Measurements from ENCODE around the gene ITGB3. TPM values are rescaled to one million over a fixed set of nuclear protein-coding genes. Genes with fewer than 3 reads are reported as not detected.

Gene ITGB3
- total RNA-seq, 1 donor: 66.3 TPM

DNA sequence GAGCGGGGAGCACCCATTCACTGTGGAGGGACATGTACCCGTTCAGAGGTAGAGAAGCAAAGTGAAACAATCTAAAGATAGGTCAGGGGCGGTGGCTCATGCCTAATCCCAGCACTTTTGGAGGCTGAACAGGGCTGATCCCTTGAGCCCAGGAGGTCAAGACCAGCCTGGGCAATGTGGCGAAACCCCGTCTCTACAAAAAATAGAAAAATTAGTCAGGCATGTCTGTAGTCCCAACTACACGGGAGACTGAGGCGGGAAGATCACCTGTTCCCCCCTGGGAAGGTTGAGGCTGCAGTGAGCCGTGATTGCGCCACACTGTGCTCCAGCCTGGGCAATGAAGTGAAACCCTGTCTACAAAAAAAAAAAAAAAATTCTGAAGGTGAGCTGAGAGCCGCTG lies 22.8 kb upstream of the ITGB3 start:
- Histone ChIP-seq H3K9me3 (ENCODE audit: low read depth, low read length) (no peaks in the 10 kb centered on the region), H3K4me1 (ENCODE audit: insufficient read depth, low read length) (peaks cover 16% of the 10 kb centered on the region), H3K4me3 (ENCODE audit: low read length) (no peak overlapping the region), H3K27me3 (ENCODE audit: insufficient read depth, low read length) (no peaks in the 10 kb centered on the region)

GRCh38 chr17:47231334-47231733 lies 22.3 kb upstream of the ITGB3 start:
- H3K9me3 ChIP-seq (ENCODE audit: low read depth, low read length): no peaks in the 10 kb centered on the region
- no peak overlapping the region for H3K4me3 ChIP-seq (ENCODE audit: low read length)
- peaks cover 15% of the 10 kb centered on the region for H3K4me1 ChIP-seq (ENCODE audit: insufficient read depth, low read length)
- H3K27me3 ChIP-seq (ENCODE audit: insufficient read depth, low read length): no peaks in the 10 kb centered on the region

DNA sequence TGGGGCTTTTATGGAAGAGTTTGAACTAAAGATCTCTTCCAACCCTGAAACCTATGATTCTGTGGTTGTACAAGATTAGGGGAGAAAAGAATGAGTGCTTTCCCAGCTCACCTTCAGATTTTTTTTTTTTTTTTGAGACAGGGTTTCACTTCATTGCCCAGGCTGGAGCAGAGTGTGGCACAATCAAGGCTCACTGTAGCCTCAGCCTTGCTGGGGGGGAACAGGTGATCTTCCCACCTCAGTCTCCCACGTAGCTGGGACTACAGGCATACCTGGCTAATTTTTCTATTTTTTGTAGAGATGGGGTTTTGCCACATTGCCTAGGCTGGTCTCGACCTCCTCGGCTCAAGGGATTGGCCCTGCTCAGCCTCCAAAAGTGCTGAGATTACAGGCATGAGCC lies 21.8 kb upstream of the ITGB3 start:
- Histone ChIP-seq H3K9me3 (ENCODE audit: low read depth, low read length) (no peaks in the 10 kb centered on the region), H3K4me1 (ENCODE audit: insufficient read depth, low read length) (peaks cover 15% of the 10 kb centered on the region), H3K27me3 (ENCODE audit: insufficient read depth, low read length) (no peaks in the 10 kb centered on the region), H3K4me3 (ENCODE audit: low read length) (no peak overlapping the region)

GRCh38 chr17:47232465-47232864 lies 21.2 kb upstream of the ITGB3 start:
- Histone ChIP-seq H3K4me1 (ENCODE audit: insufficient read depth, low read length) (peaks cover 15% of the 10 kb centered on the region), H3K9me3 (ENCODE audit: low read depth, low read length) (no peaks in the 10 kb centered on the region), H3K27me3 (ENCODE audit: insufficient read depth, low read length) (no peaks in the 10 kb centered on the region), H3K4me3 (ENCODE audit: low read length) (no peak overlapping the region)

DNA sequence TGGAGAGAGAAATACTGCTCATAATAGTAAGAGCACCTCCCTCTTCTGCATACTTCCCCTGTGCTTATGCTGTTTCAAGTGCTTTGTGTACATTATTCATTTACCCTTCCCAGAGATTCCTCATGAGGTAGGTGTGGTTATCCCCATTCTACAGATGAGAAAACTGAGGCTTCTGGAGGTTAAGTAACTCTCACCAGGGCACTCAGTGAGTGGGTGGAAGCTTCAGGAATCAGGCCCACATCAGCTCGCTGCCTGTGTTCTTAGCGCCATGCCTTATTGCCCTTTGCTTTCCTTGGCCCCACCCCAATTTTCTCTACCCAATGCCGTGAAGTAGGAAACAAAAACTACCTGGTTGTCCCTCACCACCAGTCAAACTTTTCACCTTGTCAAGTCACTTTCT lies 18.1 kb upstream of the ITGB3 start:
- H3K27me3 ChIP-seq (ENCODE audit: insufficient read depth, low read length): no peaks in the 10 kb centered on the region
- H3K9me3 ChIP-seq (ENCODE audit: low read depth, low read length): no peaks in the 10 kb centered on the region
- H3K4me3 ChIP-seq (ENCODE audit: low read length): no peak overlapping the region
- peaks cover 12% of the 10 kb centered on the region for H3K4me1 ChIP-seq (ENCODE audit: insufficient read depth, low read length)

DNA sequence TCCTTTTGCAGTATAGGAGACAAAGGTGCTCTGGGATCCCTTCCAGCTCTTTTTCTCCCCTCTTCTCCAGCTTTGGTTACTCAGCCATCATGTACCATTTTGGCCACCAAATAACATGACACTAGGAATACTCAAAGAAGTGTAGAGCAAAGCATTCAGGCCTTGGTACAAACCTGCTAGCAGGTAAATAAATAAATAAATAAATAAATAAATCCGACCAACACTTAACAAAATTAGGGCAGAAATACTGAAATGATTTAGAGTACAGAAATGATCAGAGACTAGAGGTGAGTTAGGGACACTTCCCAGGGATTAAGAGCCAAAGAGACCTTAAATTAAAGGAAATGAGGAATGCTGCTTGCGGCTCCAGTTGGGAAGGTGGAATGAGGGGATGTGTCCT lies 17.7 kb upstream of the ITGB3 start:
- Histone ChIP-seq H3K27me3 (ENCODE audit: insufficient read depth, low read length) (no peaks in the 10 kb centered on the region), H3K9me3 (ENCODE audit: low read depth, low read length) (no peaks in the 10 kb centered on the region), H3K4me1 (ENCODE audit: insufficient read depth, low read length) (peaks cover 12% of the 10 kb centered on the region), H3K4me3 (ENCODE audit: low read length) (no peak overlapping the region)

- Histone ChIP-seq H3K27me3 (ENCODE audit: insufficient read depth, low read length) (no peaks in the 10 kb centered on the region), H3K4me1 (ENCODE audit: insufficient read depth, low read length) (peaks cover 12% of the 10 kb centered on the region), H3K4me3 (ENCODE audit: low read length) (no peak overlapping the region), H3K9me3 (ENCODE audit: low read depth, low read length) (no peaks in the 10 kb centered on the region)
Observed at GRCh38 chr17:47237841-47238240, 15.8 kb upstream of the ITGB3 start.

DNA sequence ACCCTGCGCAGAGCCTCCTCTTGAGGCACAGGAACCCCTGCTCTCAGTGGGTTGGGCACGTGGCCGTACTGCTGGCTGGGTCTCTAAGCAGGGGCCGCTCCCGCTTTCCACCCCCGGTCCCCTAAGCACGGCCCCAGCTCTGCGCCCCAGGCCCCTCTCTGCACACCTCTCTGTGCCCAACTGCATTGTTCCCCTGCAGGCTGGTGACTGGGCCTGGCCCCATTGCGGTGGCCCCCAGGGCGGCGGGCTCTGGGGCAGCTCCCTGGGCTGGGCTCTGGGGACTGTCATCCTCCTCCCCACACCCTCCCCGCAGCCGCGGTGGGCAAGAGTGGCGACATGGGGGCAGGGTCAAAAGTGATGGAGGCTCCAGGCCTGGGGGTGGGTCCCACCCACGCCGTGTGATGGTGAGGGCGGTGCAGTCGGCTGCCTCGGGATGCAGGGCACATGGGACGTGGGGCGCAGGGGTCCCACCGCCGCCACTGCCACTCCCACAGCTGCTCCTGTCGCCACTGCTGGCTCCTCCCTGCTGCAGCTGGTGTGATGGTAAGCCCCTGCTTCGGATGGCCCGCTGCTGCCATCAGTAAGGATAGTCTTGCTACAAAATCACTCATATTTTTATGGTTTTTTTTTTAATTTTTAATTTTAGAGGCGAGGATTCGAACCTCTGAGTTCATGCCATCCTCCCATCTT lies 15.2 kb upstream of the ITGB3 start:
- peaks cover 12% of the 10 kb centered on the region for H3K4me1 ChIP-seq (ENCODE audit: insufficient read depth, low read length)
- no peaks in the 10 kb centered on the region for H3K9me3 ChIP-seq (ENCODE audit: low read depth, low read length)
- H3K27me3 ChIP-seq (ENCODE audit: insufficient read depth, low read length): no peaks in the 10 kb centered on the region
- no peak overlapping the region for H3K4me3 ChIP-seq (ENCODE audit: low read length)

GRCh38 chr17:47239619-47239966 lies 14.0 kb upstream of the ITGB3 start:
- peaks cover 12% of the 10 kb centered on the region for H3K4me1 ChIP-seq (ENCODE audit: insufficient read depth, low read length)
- no peaks in the 10 kb centered on the region for H3K27me3 ChIP-seq (ENCODE audit: insufficient read depth, low read length)
- H3K9me3 ChIP-seq (ENCODE audit: low read depth, low read length): no peaks in the 10 kb centered on the region
- H3K4me3 ChIP-seq (ENCODE audit: low read length): no peak overlapping the region

DNA sequence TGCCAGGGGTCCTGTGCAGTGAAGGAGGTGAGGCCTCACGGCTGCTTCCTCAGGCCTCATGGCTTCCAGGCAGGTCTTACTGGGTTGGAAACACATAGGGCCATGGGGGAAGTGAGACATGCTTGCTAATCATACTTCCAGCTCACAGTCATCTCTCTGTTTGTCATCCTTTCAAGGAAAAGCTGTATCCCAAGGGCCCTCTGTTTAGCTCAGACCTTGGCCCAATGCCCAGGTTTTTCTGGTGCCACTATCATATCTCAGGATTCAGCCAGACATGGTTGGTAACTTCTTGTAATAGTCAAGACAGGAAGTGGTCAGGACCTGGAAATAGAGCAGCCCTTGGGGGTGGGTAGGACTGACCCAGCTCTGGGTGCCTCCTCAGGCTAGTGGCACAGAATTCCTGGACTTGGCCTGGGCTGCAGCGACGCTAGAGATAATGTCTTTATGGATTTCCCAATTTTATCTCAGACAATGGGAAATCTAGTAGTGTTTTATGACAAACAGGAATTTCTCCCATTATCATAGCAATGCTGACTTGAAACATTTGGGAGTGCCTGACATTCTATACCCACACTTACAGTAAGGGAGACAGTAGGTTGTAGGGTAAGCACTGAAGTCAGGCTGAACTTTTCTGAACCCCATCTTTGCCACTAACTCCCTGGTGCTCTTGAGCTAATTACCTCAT lies 13.5 kb upstream of the ITGB3 start:
- no peaks in the 10 kb centered on the region for H3K9me3 ChIP-seq (ENCODE audit: low read depth, low read length)
- H3K27me3 ChIP-seq (ENCODE audit: insufficient read depth, low read length): no peaks in the 10 kb centered on the region
- no peak overlapping the region for H3K4me3 ChIP-seq (ENCODE audit: low read length)
- H3K4me1 ChIP-seq (ENCODE audit: insufficient read depth, low read length): peaks cover 12% of the 10 kb centered on the region

GRCh38 chr17:47240806-47241205 lies 12.8 kb upstream of the ITGB3 start:
- H3K9me3 ChIP-seq (ENCODE audit: low read depth, low read length): no peaks in the 10 kb centered on the region
- peaks cover 12% of the 10 kb centered on the region for H3K4me1 ChIP-seq (ENCODE audit: insufficient read depth, low read length)
- H3K4me3 ChIP-seq (ENCODE audit: low read length): no peak overlapping the region
- H3K27me3 ChIP-seq (ENCODE audit: insufficient read depth, low read length): no peaks in the 10 kb centered on the region

DNA sequence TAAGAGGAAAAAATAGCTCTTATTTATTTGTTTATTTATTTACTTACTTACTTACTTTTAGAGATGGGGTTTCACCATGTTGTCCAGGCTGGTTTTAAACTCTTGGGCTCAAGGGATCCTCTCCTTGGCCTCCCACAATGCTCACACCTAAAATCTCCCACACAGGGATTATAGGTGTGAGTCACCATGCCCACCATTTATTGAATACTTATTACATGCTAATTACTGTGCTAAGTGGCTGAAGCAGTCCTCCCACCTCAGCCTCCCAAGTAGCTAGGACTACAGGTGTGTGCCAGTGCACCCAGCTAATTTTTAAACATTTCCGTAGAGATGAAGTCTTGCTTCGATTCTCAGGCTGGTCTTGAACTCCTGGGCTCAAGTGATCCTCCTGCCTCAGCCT lies 11.0 kb upstream of the ITGB3 start:
- H3K9me3 ChIP-seq (ENCODE audit: low read depth, low read length): no peaks in the 10 kb centered on the region
- H3K4me3 ChIP-seq (ENCODE audit: low read length): no peak overlapping the region
- peaks cover 12% of the 10 kb centered on the region for H3K4me1 ChIP-seq (ENCODE audit: insufficient read depth, low read length)
- no peaks in the 10 kb centered on the region for H3K27me3 ChIP-seq (ENCODE audit: insufficient read depth, low read length)

DNA sequence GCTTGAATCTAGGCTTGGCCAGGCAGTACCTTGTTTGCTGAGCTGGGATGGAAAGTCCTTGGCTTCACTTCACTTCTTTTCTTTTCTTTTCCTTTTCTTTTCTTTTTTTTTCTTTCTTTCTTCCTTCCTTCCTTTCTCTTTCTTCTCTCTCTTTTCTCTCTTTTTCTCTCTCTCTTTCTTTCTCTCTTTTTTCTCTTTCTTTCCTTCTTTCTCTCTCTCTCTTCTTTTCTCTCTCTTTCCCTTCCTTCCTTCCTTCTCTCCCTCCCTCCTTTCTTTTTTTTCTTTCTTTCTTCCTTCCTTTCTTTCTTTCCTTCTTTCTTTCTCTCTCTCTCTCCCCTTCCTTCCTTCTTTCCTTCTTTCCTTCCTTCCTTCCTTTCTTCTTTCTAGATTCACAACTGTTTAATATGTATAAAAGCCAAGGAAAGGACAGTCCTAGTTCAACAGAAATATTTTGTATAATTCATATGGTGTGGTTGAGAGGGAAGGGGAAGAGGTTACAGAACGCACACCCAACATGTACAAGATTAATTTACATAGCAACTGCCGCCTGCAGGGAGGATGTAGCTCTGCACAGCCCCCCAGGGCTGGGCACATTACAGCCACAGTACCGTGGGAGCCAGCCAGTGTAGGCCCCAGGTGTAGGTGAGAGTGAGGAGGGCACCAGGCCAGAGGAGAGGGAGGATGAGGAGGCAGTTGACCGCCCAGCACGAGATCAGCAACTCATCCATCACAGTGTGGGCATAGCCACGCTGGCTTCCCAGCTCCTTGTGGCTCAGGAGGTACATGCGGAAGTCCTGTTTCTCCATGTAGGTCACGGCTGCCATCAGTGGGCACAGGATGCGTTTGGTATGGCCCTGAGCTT lies 9.7 kb upstream of the ITGB3 start:
- Histone ChIP-seq H3K4me3 (ENCODE audit: low read length) (no peak overlapping the region), H3K27me3 (ENCODE audit: insufficient read depth, low read length) (no peaks in the 10 kb centered on the region), H3K4me1 (ENCODE audit: insufficient read depth, low read length) (peaks cover 12% of the 10 kb centered on the region), H3K9me3 (ENCODE audit: low read depth, low read length) (no peaks in the 10 kb centered on the region)

DNA sequence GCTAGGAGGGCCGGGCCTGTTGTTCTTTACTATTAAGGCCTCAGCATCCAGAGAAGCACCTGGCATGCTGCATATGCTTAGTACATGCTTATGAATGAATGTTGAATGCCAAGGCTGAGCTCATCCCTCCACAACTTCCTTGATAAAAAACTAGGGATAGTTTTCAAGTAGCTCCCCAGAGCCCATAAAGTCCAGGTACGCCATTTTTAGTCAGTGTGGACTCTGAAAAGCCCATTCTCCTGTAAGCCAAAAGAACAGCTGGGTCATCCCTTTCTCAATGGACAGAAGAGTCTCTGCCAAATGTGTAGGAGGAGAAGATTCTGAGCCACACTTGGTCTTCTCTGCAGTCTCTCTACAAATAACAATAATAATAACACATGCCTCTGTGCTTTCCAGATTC lies 8.9 kb upstream of the ITGB3 start:
- Histone ChIP-seq H3K27me3 (ENCODE audit: insufficient read depth, low read length) (no peaks in the 10 kb centered on the region), H3K4me3 (ENCODE audit: low read length) (no peak overlapping the region), H3K4me1 (ENCODE audit: insufficient read depth, low read length) (peaks cover 11% of the 10 kb centered on the region), H3K9me3 (ENCODE audit: low read depth, low read length) (no peaks in the 10 kb centered on the region)

- Histone ChIP-seq H3K27me3 (ENCODE audit: insufficient read depth, low read length) (no peaks in the 10 kb centered on the region), H3K9me3 (ENCODE audit: low read depth, low read length) (no peaks in the 10 kb centered on the region), H3K4me3 (ENCODE audit: low read length) (no peak overlapping the region), H3K4me1 (ENCODE audit: insufficient read depth, low read length) (no peaks in the 10 kb centered on the region)
Observed at GRCh38 chr17:47246120-47246519, 7.5 kb upstream of the ITGB3 start.
